ENCODE data around the gene UGT1A5. TPM values are rescaled to one million over a fixed set of nuclear protein-coding genes. Genes with fewer than 3 reads are reported as not detected.

UGT1A5 gene
- total RNA-seq: under 1 TPM in 1 of 2 donors, not detected in 1; 0.41 TPM

DNA sequence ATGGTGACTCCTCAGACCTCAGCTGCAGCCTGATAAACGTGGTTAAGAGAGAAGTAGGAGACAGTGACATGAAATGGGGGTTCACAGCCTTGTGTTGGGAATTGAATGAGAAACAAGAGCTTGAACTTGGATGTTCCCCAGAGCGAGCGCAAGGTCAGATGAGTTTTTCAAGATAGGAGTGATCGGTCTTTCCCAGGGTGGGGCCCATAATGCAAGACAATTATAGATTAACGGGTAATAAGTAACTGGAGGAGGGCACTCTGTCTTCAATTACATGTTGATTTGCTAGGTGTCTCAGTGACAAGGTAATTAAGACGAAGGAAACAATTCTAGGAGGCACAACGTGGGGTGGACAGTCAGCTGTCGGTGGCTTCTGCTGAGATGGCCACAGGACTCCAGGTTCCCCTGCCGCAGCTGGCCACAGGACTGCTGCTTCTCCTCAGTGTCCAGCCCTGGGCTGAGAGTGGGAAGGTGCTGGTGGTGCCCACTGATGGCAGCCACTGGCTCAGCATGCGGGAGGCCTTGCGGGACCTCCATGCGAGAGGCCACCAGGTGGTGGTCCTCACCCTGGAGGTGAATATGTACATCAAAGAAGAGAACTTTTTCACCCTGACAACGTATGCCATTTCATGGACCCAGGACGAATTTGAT lies at the start of gene UGT1A5:
Gene UGT1A5, plus strand, starts transcription at position 297 of the 651 bp plus-strand sequence. Its CDS starts 85 bp downstream, at position 382.
- Histone ChIP-seq H3K4me1 (replicated peaks) (no peaks in the 10 kb centered on the region), H3K9me3 (no peaks in the 10 kb centered on the region), H3K27me3 (replicated peaks; ENCODE audit: insufficient read depth) (no peaks in the 10 kb centered on the region), H3K4me3 (no peak within 1 kb of the TSS), H3K27ac (no peak within 1 kb of the TSS), H3K36me3 (no peaks in the 10 kb centered on the region)
- TF ChIP-seq POLR2A (IDR thresholded peaks at IDR 0.05): no peak
- TF ChIP-seq, protein P1, sequence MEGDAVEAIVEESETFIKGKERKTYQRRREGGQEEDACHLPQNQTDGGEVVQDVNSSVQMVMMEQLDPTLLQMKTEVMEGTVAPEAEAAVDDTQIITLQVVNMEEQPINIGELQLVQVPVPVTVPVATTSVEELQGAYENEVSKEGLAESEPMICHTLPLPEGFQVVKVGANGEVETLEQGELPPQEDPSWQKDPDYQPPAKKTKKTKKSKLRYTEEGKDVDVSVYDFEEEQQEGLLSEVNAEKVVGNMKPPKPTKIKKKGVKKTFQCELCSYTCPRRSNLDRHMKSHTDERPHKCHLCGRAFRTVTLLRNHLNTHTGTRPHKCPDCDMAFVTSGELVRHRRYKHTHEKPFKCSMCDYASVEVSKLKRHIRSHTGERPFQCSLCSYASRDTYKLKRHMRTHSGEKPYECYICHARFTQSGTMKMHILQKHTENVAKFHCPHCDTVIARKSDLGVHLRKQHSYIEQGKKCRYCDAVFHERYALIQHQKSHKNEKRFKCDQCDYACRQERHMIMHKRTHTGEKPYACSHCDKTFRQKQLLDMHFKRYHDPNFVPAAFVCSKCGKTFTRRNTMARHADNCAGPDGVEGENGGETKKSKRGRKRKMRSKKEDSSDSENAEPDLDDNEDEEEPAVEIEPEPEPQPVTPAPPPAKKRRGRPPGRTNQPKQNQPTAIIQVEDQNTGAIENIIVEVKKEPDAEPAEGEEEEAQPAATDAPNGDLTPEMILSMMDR (IDR thresholded peaks at IDR 0.05): no peak
- no peak for TF ChIP-seq POLR2AphosphoS5 (IDR thresholded peaks at IDR 0.05)
- no peak for DNase-seq (ENCODE audit: low spot score)
- intact Hi-C loops (cut with DNase I): no loop called here
- 87% methylated on average over 14 of the region's 14 CpGs for WGBS

DNA sequence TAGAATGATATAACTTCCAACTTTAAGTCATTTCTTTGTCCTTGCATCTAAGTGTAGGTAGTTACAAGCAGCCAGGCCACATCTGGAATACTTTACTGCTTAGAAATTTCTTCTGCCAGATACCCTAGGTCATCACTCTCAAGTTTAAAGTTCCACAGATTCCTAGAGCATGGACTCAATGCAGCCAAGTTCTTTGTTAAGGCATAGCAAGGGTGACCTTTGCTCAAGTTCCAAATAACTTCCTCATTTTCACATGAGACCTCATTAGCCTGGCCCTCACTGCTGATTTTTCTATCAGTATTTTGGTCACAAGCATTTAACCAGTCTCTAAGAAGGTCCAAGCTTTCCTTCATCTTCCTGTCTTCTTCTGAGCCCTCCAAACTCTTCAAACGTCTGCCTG lies 48.8 kb upstream of the UGT1A5 start:
- no peaks in the 10 kb centered on the region for H3K36me3 ChIP-seq
- H3K27ac ChIP-seq: no peak overlapping the region
- no peaks in the 10 kb centered on the region for H3K4me1 ChIP-seq (replicated peaks)
- TF ChIP-seq, protein P1 (IDR thresholded peaks at IDR 0.05): no peak
- TF ChIP-seq POLR2A (IDR thresholded peaks at IDR 0.05): no peak
- no peak for TF ChIP-seq POLR2AphosphoS5 (IDR thresholded peaks at IDR 0.05)
- no peaks in the 10 kb centered on the region for H3K9me3 ChIP-seq
- WGBS: 63% methylated on average over 1 of the region's 1 CpG
- H3K27me3 ChIP-seq (replicated peaks; ENCODE audit: insufficient read depth): no peaks in the 10 kb centered on the region
- no peak for DNase-seq (ENCODE audit: low spot score)
- intact Hi-C loops (cut with DNase I): no loop called here
- H3K4me3 ChIP-seq: no peak overlapping the region

DNA sequence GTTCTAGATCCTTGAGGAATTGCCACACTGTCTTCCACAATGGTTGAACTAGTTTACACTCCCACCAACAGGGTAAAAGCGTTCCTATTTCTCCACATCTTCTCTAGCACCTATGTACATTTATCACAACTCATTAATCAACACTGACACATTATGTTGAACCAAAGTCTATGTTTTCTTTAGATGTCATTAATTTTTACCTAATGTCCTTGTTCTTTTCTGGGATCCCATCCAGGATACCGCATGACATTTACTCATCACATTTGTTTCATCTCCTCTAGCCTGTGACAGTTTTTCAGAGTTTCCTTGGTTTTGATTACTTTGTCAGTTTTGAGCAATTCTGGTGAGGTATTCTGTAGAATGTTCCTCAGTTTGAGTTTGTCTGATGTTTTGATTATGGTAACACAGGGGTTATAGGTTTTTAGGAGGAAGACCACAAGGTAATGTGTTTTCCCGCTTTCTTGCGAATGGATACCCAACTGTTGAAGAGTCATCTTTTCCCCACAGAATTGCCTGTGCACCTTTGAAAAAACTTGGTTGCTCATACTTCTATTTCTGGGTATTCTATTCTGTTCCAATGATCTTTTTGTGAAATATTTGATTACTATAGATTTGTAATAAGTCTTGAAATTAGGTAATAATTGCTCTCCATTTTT lies 44.0 kb upstream of the UGT1A5 start:
- Histone ChIP-seq H3K27me3 (replicated peaks; ENCODE audit: insufficient read depth) (no peaks in the 10 kb centered on the region), H3K4me3 (no peak overlapping the region), H3K27ac (no peak overlapping the region), H3K9me3 (no peaks in the 10 kb centered on the region), H3K4me1 (replicated peaks) (no peaks in the 10 kb centered on the region), H3K36me3 (no peaks in the 10 kb centered on the region)
- TF ChIP-seq POLR2AphosphoS5 (IDR thresholded peaks at IDR 0.05) (no peak), POLR2A (IDR thresholded peaks at IDR 0.05) (no peak)
- TF ChIP-seq, protein P1 (IDR thresholded peaks at IDR 0.05): no peak
- intact Hi-C loops (cut with DNase I): no loop called here
- 76% methylated on average over 4 of the region's 4 CpGs for WGBS
- no peak for DNase-seq (ENCODE audit: low spot score)

DNA sequence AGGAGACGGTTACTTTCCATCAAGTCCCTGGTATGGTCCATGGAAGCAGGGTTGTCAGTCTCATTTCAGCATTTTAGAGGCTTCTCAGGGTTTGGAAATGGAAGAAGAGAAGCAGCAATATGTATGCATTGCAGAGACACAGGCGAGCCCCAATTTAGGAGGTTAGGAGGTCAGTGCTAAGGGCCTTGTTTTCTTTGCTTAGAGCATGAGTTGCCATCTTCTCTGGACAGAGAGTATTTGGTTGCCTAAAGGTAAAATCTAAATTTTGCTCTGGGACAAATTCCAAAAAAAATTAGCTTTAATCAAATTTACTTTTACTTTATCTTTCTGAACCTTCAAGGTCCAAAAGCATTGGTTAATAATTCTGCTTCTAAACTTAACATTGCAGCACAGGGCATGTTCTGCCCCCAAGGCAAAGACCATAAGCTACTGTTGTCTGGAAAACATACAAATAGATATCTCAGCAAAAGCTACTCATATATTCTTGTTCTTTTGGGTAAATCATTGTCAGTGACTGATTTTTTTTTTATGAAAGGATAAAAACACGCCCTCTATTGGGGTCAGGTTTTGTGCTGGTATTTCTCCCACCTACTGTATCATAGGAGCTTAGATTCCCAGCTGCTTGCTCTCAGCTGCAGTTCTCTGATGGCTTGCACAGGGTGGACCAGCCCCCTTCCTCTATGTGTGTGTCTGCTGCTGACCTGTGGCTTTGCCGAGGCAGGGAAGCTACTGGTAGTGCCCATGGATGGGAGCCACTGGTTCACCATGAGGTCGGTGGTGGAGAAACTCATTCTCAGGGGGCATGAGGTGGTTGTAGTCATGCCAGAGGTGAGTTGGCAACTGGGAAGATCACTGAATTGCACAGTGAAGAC lies 41.2 kb upstream of the UGT1A5 start, which contains the start of gene UGT1A9:
Gene UGT1A9, plus strand, starts transcription at position 609 of the 872 bp plus-strand sequence. Its CDS starts 37 bp downstream, at position 646.
- Histone ChIP-seq H3K9me3 (no peaks in the 10 kb centered on the region), H3K27ac (no peak within 1 kb of the TSS), H3K4me1 (replicated peaks) (no peaks in the 10 kb centered on the region), H3K27me3 (replicated peaks; ENCODE audit: insufficient read depth) (no peaks in the 10 kb centered on the region), H3K4me3 (no peak within 1 kb of the TSS), H3K36me3 (no peaks in the 10 kb centered on the region)
- intact Hi-C loops (cut with DNase I): no loop called here
- no peak for DNase-seq (ENCODE audit: low spot score)
- WGBS: 89% methylated on average over 5 of the region's 5 CpGs
- TF ChIP-seq POLR2AphosphoS5 (IDR thresholded peaks at IDR 0.05): no peak
- TF ChIP-seq, protein P1 (IDR thresholded peaks at IDR 0.05): no peak
